H9 (cell line): ENCODE data around the gene IVNS1ABP. TPM values are rescaled to one million over a fixed set of nuclear protein-coding genes. Genes with fewer than 3 reads are reported as not detected.

Source experiments
- DNase-seq: peaks from one replicate; pipeline ENCODE4 v3.0.0-alpha.2; 2017
- H2AFZ ChIP-seq: one replicate; pipeline ENCODE4 v1.6.1; 2013; ENCODE audit warnings: mild to moderate bottlenecking, low read length, control low read depth, moderate library complexity
- H2AK5ac ChIP-seq: 2 replicates; pipeline ENCODE4 v1.6.1; 2013; ENCODE audit warnings: low read length, control low read depth, mixed read lengths; ENCODE audit not compliant: insufficient read length
- H2BK120ac ChIP-seq: one replicate; pipeline ENCODE4 v1.6.1; 2013; ENCODE audit warnings: low read depth, mild to moderate bottlenecking, low read length, control low read depth, inconsistent platforms; ENCODE audit not compliant: poor library complexity, severe bottlenecking
- H2BK12ac ChIP-seq: 2 replicates; pipeline ENCODE4 v1.6.1; 2013; ENCODE audit warnings: low read length, control low read depth, mixed read lengths, low read depth; ENCODE audit not compliant: insufficient read length
- H2BK15ac ChIP-seq: 2 replicates; pipeline ENCODE4 v1.6.1; 2013; ENCODE audit warnings: low read depth, low read length, control low read depth
- H2BK20ac ChIP-seq: one replicate; pipeline ENCODE4 v1.6.1; 2013; ENCODE audit warnings: low read depth, mild to moderate bottlenecking, low read length, control low read depth, inconsistent platforms; ENCODE audit not compliant: poor library complexity, severe bottlenecking
- H2BK5ac ChIP-seq: 2 replicates; pipeline ENCODE4 v1.6.1; 2013; ENCODE audit warnings: low read length, control low read depth, mixed read lengths; ENCODE audit not compliant: insufficient read length
- H3K14ac ChIP-seq: 2 replicates; pipeline ENCODE4 v1.6.1; 2013; ENCODE audit warnings: low read length, control low read depth; ENCODE audit not compliant: insufficient read depth
- H3K18ac ChIP-seq: 2 replicates; pipeline ENCODE4 v1.6.1; 2013; ENCODE audit warnings: low read depth, mild to moderate bottlenecking, mixed read lengths, low read length, control low read depth; ENCODE audit not compliant: insufficient read length
- H3K23ac ChIP-seq: 2 replicates; pipeline ENCODE4 v1.6.1; 2013; ENCODE audit warnings: low read length, control low read depth, mixed read lengths, low read depth; ENCODE audit not compliant: insufficient read length
- H3K23me2 ChIP-seq: 2 replicates; pipeline ENCODE4 v1.6.1; 2013; ENCODE audit warnings: low read depth, mild to moderate bottlenecking, mixed read lengths, low read length, control low read depth; ENCODE audit not compliant: insufficient read length, poor library complexity, severe bottlenecking
- H3K27ac ChIP-seq: 2 replicates; pipeline ENCODE4 v1.5.1; 2013; ENCODE audit warnings: low read length, control low read depth, mixed read lengths, low read depth; ENCODE audit not compliant: insufficient read length
- H3K27me3 ChIP-seq: 2 replicates; pipeline ENCODE4 v1.6.1; 2013; ENCODE audit warnings: low read length, control low read depth, inconsistent platforms; ENCODE audit not compliant: insufficient read depth
- H3K4ac ChIP-seq: 2 replicates; pipeline ENCODE4 v1.6.1; 2013; ENCODE audit warnings: low read depth, mild to moderate bottlenecking, control low read depth, inconsistent platforms, low read length, moderate library complexity
- H3K4me1 ChIP-seq: 2 replicates; pipeline ENCODE4 v1.6.1; 2013; ENCODE audit warnings: low read length, control low read depth, inconsistent platforms; ENCODE audit not compliant: insufficient read depth
- H3K4me2 ChIP-seq: 2 replicates; pipeline ENCODE4 v1.6.1; 2013; ENCODE audit warnings: low read length, control low read depth, mixed read lengths; ENCODE audit not compliant: insufficient read length, insufficient read depth
- H3K56ac ChIP-seq: 2 replicates; pipeline ENCODE4 v1.6.1; 2013; ENCODE audit warnings: low read depth, mild to moderate bottlenecking, mixed read lengths, low read length, control low read depth; ENCODE audit not compliant: insufficient read length
- H3K79me1 ChIP-seq: 2 replicates; pipeline ENCODE4 v1.6.1; 2013; ENCODE audit warnings: low read depth, mild to moderate bottlenecking, moderate library complexity, low read length, control low read depth, inconsistent platforms; ENCODE audit not compliant: insufficient read depth, poor library complexity, severe bottlenecking
- H3K79me2 ChIP-seq: 2 replicates; pipeline ENCODE4 v1.6.1; 2013; ENCODE audit warnings: low read length, control low read depth, inconsistent platforms; ENCODE audit not compliant: insufficient read depth
- H3K9ac ChIP-seq: 2 replicates; pipeline ENCODE4 v1.6.1; 2013; ENCODE audit warnings: low read length, control low read depth, mixed read lengths; ENCODE audit not compliant: insufficient read length; ENCODE audit errors: extremely low read depth
- H3K9me3 ChIP-seq: one replicate; pipeline ENCODE4 v1.6.1; 2013; ENCODE audit warnings: low read depth, low read length, inconsistent platforms; ENCODE audit not compliant: control insufficient read depth
- H3T11ph ChIP-seq: one replicate; pipeline ENCODE4 v1.6.1; 2013; ENCODE audit warnings: mild to moderate bottlenecking, low read length, control low read depth, inconsistent platforms
- H4K20me1 ChIP-seq: one replicate; pipeline ENCODE4 v1.6.1; 2013; ENCODE audit not compliant: control insufficient read depth, insufficient read length, insufficient read depth
- H4K5ac ChIP-seq: 2 replicates; pipeline ENCODE4 v1.6.1; 2013; ENCODE audit warnings: low read depth, mild to moderate bottlenecking, mixed read lengths, low read length, control low read depth; ENCODE audit not compliant: insufficient read length
- H4K8ac ChIP-seq: replicated peaks from 2 replicates; pipeline ENCODE4 v1.6.1; 2013; ENCODE audit warnings: low read length, control low read depth, mixed read lengths, low read depth; ENCODE audit not compliant: insufficient read length
- H4K91ac ChIP-seq: 2 replicates; pipeline ENCODE4 v1.6.1; 2013; ENCODE audit warnings: low read depth, mild to moderate bottlenecking, moderate library complexity, mixed read lengths, low read length, control low read depth; ENCODE audit not compliant: insufficient read length
- H3K27ac Mint-ChIP-seq, 3 experiments: 2 replicates in 2 of 3; 3 replicates in 1 of 3; pipeline ENCODE4 v1.8.0; 2020 to 2021; ENCODE audit warnings: mixed read lengths in 3 of 3, mild to moderate bottlenecking in 1 of 3, moderate library complexity in 1 of 3
- H3K27me3 Mint-ChIP-seq: 2 replicates; pipeline ENCODE4 v1.8.0; 2021; ENCODE audit warnings: low read depth, mild to moderate bottlenecking, moderate library complexity, mixed read lengths
- H3K36me3 Mint-ChIP-seq, 3 experiments: 2 replicates in 2 of 3; 3 replicates in 1 of 3; pipeline ENCODE4 v1.8.0; 2020 to 2021; ENCODE audit warnings: low read depth in 3 of 3, mixed read lengths in 3 of 3; ENCODE audit not compliant: insufficient read depth in 1 of 3
- H3K4me1 Mint-ChIP-seq, 2 experiments: 2 replicates each; pipeline ENCODE4 v1.8.0; 2020; ENCODE audit warnings: mixed read lengths in 2 of 2
- H3K4me3 Mint-ChIP-seq, 2 experiments: 2 replicates in 1 of 2; 3 replicates in 1 of 2; pipeline ENCODE4 v1.8.0; 2020 to 2021; ENCODE audit warnings: mild to moderate bottlenecking in 2 of 2, mixed read lengths in 2 of 2, moderate library complexity in 1 of 2
- H3K9me3 Mint-ChIP-seq, 2 experiments: 2 replicates in 1 of 2; 3 replicates in 1 of 2; pipeline ENCODE4 v1.8.0; 2020; ENCODE audit warnings: mild to moderate bottlenecking in 2 of 2, mixed read lengths in 2 of 2, moderate library complexity in 1 of 2
- CTCF ChIP-seq: fragments of 200-600 bp; sonication (generic); conservative IDR thresholded peaks from 3 replicates; pipeline ENCODE4 v1.8.0; 2021; ENCODE audit warnings: antibody characterized with exemption, mild to moderate bottlenecking
- WGBS: extraction: QIAGEN DNeasy Blood & Tissue Kit; methylation state at CpG from one replicate; pipeline ENCODE4 v1.1.7; 2013; ENCODE audit warnings: missing lambda C conversion rate, low lambda C conversion rate, mixed read lengths; ENCODE audit not compliant: insufficient read length; ENCODE audit errors: extremely low coverage; 5-methylcytosine and 5-hydroxymethylcytosine counted together
- total RNA-seq: library from RNA; stranded (reverse); gene quantifications from 2 replicates; pipeline ENCODE4 v1.2.1, GENCODE V29; 2021

IVNS1ABP gene
- total RNA-seq, 1 experiment from 2014 or later: 110 TPM

GRCh38 chr1:185309566-185309965, 7.5 kb downstream of the IVNS1ABP start:
- no peak overlapping the region for H2BK120ac ChIP-seq
- H3K4me2 ChIP-seq: no peak overlapping the region
- no peak overlapping the region for H4K5ac ChIP-seq
- no CpG with 5 or more reads among the region's 2 CpGs for WGBS
- no peak overlapping the region for H3K14ac ChIP-seq
- H3K79me2 ChIP-seq: peaks cover 31% of the 10 kb centered on the region
- Mint-ChIP-seq H3K4me3 (no peak overlapping the region), H3K27me3 (no peaks in the 10 kb centered on the region), H3K4me1 (peaks cover 25 to 26% of the 10 kb centered on the region in 2 experiments), H3K36me3 (peaks cover 32 to 65% (median 55%) of the 10 kb centered on the region in 3 experiments; a peak in 6 of 7 replicates), H3K9me3 (no peaks in the 10 kb centered on the region), H3K27ac (no peak overlapping the region)
- no peak overlapping the region for H3K23ac ChIP-seq
- no peaks in the 10 kb centered on the region for H3K27me3 ChIP-seq
- no peak overlapping the region for H4K8ac ChIP-seq
- no peak overlapping the region for H3K18ac ChIP-seq
- no peaks in the 10 kb centered on the region for H3K23me2 ChIP-seq
- H3K4ac ChIP-seq: no peak overlapping the region
- H3T11ph ChIP-seq: no peak overlapping the region
- H2BK20ac ChIP-seq: no peak overlapping the region
- no peaks in the 10 kb centered on the region for H3K9me3 ChIP-seq
- no peak overlapping the region for H4K91ac ChIP-seq
- H2BK15ac ChIP-seq: no peak overlapping the region
- H3K9ac ChIP-seq: no peak overlapping the region
- no peak overlapping the region for H2AK5ac ChIP-seq
- H2BK12ac ChIP-seq: no peak overlapping the region
- H3K27ac ChIP-seq: no peak overlapping the region
- H4K20me1 ChIP-seq: no peaks in the 10 kb centered on the region
- no peak overlapping the region for H2AFZ ChIP-seq
- no peak for DNase-seq
- H2BK5ac ChIP-seq: no peak overlapping the region
- TF ChIP-seq CTCF: no peak
- no peaks in the 10 kb centered on the region for H3K4me1 ChIP-seq
- H3K56ac ChIP-seq: no peak overlapping the region
- peaks cover 2% of the 10 kb centered on the region for H3K79me1 ChIP-seq
